T-helper 1 cell treated with Interleukin-12 subunit alpha and Interleukin-12 subunit beta and Interleukin-4 antibody, amounts not matched to agents 30 ng/mL and 1 ng/mL, for 36 hours (primary cell): ENCODE results near the gene LIMK1. TPM values are rescaled to one million over a fixed set of nuclear protein-coding genes. Genes with fewer than 3 reads are reported as not detected.

ENCODE experiments used
- total RNA-seq: library from RNA; stranded (reverse); gene quantifications from 2 replicates; pipeline ENCODE4 v1.2.3, GENCODE V29; 2022

Gene LIMK1
- total RNA-seq, 1 donor from 2014 or later: 20.6 TPM

Other genes with a start within 250 kb of the LIMK1 start
- 1.7 and 2.1 TPM in 2 replicates for gene METTL27, start 241.3 kb upstream of the LIMK1 start, total RNA-seq
- not detected in 2 replicates for gene TMEM270, start 222.6 kb upstream of the LIMK1 start, total RNA-seq
- gene ELN, start 55.6 kb upstream of the LIMK1 start, total RNA-seq: not detected in 2 replicates
- 275 and 279 TPM in 2 replicates for gene EIF4H, start 90.6 kb downstream of the LIMK1 start, total RNA-seq
- 27.3 and 27.9 TPM in 2 replicates for gene LAT2, start 126.2 kb downstream of the LIMK1 start, total RNA-seq
- 51.7 and 55.0 TPM in 2 replicates for gene RFC2, start 170.6 kb downstream of the LIMK1 start, total RNA-seq
- gene CLIP2, start 205.6 kb downstream of the LIMK1 start, total RNA-seq: 1.6 and 2.6 TPM in 2 replicates